H1 (cell line): ENCODE data around the gene PTCH2. TPM values are rescaled to one million over a fixed set of nuclear protein-coding genes. Genes with fewer than 3 reads are reported as not detected.

Source experiments
- CBX5 ChIP-seq: fragments of 300-800, 300-1000 bp; sonication (generic); IDR thresholded peaks from 2 replicates; pipeline ENCODE4 v1.7.1; 2016; ENCODE audit warnings: antibody characterized with exemption, low read length, low read depth
- CHD7 ChIP-seq: fragments of 300-600 bp; sonication (generic); IDR thresholded peaks from 2 replicates; pipeline ENCODE4 v1.7.1; 2012; ENCODE audit warnings: low read length, moderate library complexity, mild to moderate bottlenecking, inconsistent platforms; ENCODE audit not compliant: insufficient replicate concordance
- EP300 ChIP-seq, 2 experiments: IDR thresholded peaks; 1 replicate in 1 of 2; 2 replicates in 1 of 2; pipeline ENCODE4 v1.6.1; 2011 to 2012; ENCODE audit warnings: low read depth in 2 of 2, low read length in 2 of 2, mild to moderate bottlenecking in 2 of 2, borderline replicate concordance in 1 of 2, inconsistent platforms in 1 of 2, moderate library complexity in 1 of 2
- GTF2F1 ChIP-seq: IDR thresholded peaks from 2 replicates; pipeline ENCODE4 v1.6.1; 2012; ENCODE audit warnings: low read depth, low read length, improper control_type of control experiment, borderline replicate concordance
- HDAC6 ChIP-seq: IDR thresholded peaks from one replicate; pipeline ENCODE4 v1.7.1; 2012; ENCODE audit warnings: low read depth, mild to moderate bottlenecking, inconsistent platforms, low read length, moderate library complexity
- KDM4A ChIP-seq: IDR thresholded peaks from one replicate; pipeline ENCODE4 v1.7.1; 2012; ENCODE audit warnings: low read depth, mild to moderate bottlenecking, moderate library complexity, low read length, inconsistent platforms; ENCODE audit not compliant: severe bottlenecking
- KDM5A ChIP-seq: fragments of 200-600 bp; IDR thresholded peaks from 2 replicates; pipeline ENCODE4 v1.7.1; 2012; ENCODE audit warnings: mild to moderate bottlenecking, low read length, inconsistent platforms, mixed read lengths
- PHF8 ChIP-seq: fragments of 200-600 bp; sonication (generic); conservative IDR thresholded peaks from 2 replicates; pipeline ENCODE4 v1.7.1; 2012; ENCODE audit warnings: low read depth, mild to moderate bottlenecking, inconsistent platforms, low read length, moderate library complexity
- RNF2 ChIP-seq: fragments of 200-900, 300-1000 bp; sonication (generic); IDR thresholded peaks from 2 replicates; pipeline ENCODE4 v1.7.1; 2016; ENCODE audit warnings: borderline replicate concordance, low read depth, mild to moderate bottlenecking, antibody characterized with exemption, low read length; ENCODE audit not compliant: poor library complexity, severe bottlenecking; ENCODE audit errors: missing control alignments
- polyA plus RNA-seq, 7 experiments: library from polyadenylated mRNA; depleted of rRNA in 3 of 7; stranded (reverse) in 5 of 7; unstranded in 2 of 7; fragments of >200 nt in 5 of 7; fragments of 200-250 nt in 2 of 7; gene quantifications; 1 replicate in 5 of 7; 2 replicates in 1 of 7; 4 replicates in 1 of 7; pipeline versions ENCODE4 v1.2.1 to v1.2.3, GENCODE V29; 2011 to 2013; ENCODE audit warnings: missing spikeins in 2 of 7, mixed read lengths in 2 of 7
- total RNA-seq: library from RNA; stranded (reverse); fragmentation: NEBNext Ultra II Directional; extraction: Animal tissue kit (Norgen Biotek cat#: 25700); gene quantifications from 2 replicates; pipeline ENCODE4 v1.2.1, GENCODE V29; 2021

The PTCH2 gene
- total and polyA plus RNA-seq, 2 of the 8 experiments (the other 6 are each of a cell fraction or from before 2014, with no cell fraction given) = 0.35 to 1.2 TPM

DNA sequence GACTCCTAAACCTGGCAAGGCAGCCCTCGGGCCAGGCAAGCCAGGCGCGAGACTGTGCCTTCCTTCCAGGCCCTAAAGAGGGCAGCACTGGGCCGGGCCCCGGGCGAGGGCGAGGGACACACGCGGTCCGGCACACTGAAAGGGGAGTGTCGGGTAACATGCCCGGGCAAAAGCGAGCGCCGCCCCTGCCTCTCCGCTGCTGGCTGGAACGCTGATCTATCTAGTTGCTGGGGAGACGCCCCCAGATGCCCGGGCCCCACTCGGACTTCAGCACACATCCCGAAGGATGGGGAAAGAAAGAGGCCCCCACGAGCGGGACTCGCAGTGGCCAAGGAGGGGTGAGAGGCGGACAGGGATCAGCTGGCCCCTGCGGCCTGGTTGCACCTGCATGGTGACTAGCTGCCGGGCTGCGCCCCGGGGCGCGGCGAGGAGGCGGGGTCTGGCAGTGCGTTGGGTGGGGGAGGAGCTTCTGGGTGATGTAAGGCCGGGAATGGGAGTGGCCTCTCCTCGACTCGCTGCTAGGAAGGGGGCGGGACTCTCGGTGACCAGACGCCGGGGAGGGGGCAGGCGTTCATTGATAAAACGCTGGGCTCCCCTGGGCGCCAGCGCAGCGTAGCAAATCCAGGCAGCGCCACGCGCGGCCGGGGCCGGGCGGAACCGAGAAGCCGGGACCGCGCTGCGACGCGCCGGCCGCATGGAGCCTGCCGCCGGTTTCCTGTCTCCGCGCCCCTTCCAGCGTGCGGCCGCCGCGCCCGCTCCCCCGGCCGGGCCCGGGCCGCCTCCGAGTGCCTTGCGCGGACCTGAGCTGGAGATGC is 43.1 kb downstream of the PTCH2 start, which contains the start of gene PLK3 (continued):
- TF ChIP-seq GTF2F1 (0 out of 2 replicates have a peak, but pooled peaks have one; percentile 57), HDAC6 (no peak), PHF8 (peak; percentile 97), CBX5 (no peak), EP300 (IDR thresholded peaks at IDR 0.05; ENCODE audit: borderline replicate concordance in 1 of 2, low read depth in 2 of 2, low read length in 2 of 2) (no peak), KDM4A (peak; percentile 85), CHD7 (no peak), RNF2 (no peak), KDM5A (no peak)
